Activated CD8-positive, alpha-beta T cell treated with anti-CD3 and anti-CD28 coated beads for 36 hours (primary cell): Measurements from ENCODE around the gene MRAP. TPM values are rescaled to one million over a fixed set of nuclear protein-coding genes. Genes with fewer than 3 reads are reported as not detected.

Source experiments
- ATAC-seq: fragments of 200-7000 bp; cut with Tn5 transposase; one replicate; pipeline ENCODE4 v1.10.0; 2021; ENCODE audit warnings: mild to moderate bottlenecking, moderate library complexity
- CTCF ChIA-PET: fragments of 350-600 bp; sonication (Branson Sonifier 250); formaldehyde crosslinking; loops from one replicate; lab custom pipeline; 2021; ENCODE audit warnings: antibody characterized with exemption; lab: Charles Lee
- POLR2A ChIA-PET: fragments of 350-600 bp; sonication (Branson Sonifier 250); formaldehyde crosslinking; loops from one replicate; lab custom pipeline; 2021; ENCODE audit warnings: antibody characterized with exemption; lab: Charles Lee
- DNase-seq: peaks from one replicate; pipeline ENCODE4 v3.0.0-alpha.2; 2020
- H3K27ac Mint-ChIP-seq: one replicate; pipeline ENCODE4 v1.8.0; 2021; ENCODE audit warnings: mild to moderate bottlenecking, mixed read lengths
- H3K27me3 Mint-ChIP-seq: one replicate; pipeline ENCODE4 v1.8.0; 2021; ENCODE audit warnings: mixed read lengths
- H3K36me3 Mint-ChIP-seq: one replicate; pipeline ENCODE4 v1.8.0; 2021; ENCODE audit warnings: low read depth, mixed read lengths
- H3K4me1 Mint-ChIP-seq: one replicate; pipeline ENCODE4 v1.8.0; 2021; ENCODE audit warnings: low read depth, mixed read lengths
- H3K4me3 Mint-ChIP-seq: one replicate; pipeline ENCODE4 v1.8.0; 2021; ENCODE audit warnings: mild to moderate bottlenecking, moderate library complexity, mixed read lengths
- H3K9me3 Mint-ChIP-seq: one replicate; pipeline ENCODE4 v1.8.0; 2021; ENCODE audit warnings: mixed read lengths
- intact Hi-C: fragments of 100-400 bp; cut with micrococcal nuclease; formaldehyde crosslinking; loops from one replicate; pipeline ENCODE4 v1.10.0; 2022
- total RNA-seq, 2 experiments: library from RNA; stranded (reverse); gene quantifications; one replicate each; pipeline ENCODE4 v1.2.3, GENCODE V29; 2021
- TF ChIP-seq, protein P1 (sequence below): fragments of 200-600 bp; IDR thresholded peaks from one replicate; pipeline ENCODE4 v1.8.0; 2022; ENCODE audit warnings: antibody characterized with exemption, mild to moderate bottlenecking

The MRAP gene
- total RNA-seq, 2 experiments from 2014 or later = not detected

DNA sequence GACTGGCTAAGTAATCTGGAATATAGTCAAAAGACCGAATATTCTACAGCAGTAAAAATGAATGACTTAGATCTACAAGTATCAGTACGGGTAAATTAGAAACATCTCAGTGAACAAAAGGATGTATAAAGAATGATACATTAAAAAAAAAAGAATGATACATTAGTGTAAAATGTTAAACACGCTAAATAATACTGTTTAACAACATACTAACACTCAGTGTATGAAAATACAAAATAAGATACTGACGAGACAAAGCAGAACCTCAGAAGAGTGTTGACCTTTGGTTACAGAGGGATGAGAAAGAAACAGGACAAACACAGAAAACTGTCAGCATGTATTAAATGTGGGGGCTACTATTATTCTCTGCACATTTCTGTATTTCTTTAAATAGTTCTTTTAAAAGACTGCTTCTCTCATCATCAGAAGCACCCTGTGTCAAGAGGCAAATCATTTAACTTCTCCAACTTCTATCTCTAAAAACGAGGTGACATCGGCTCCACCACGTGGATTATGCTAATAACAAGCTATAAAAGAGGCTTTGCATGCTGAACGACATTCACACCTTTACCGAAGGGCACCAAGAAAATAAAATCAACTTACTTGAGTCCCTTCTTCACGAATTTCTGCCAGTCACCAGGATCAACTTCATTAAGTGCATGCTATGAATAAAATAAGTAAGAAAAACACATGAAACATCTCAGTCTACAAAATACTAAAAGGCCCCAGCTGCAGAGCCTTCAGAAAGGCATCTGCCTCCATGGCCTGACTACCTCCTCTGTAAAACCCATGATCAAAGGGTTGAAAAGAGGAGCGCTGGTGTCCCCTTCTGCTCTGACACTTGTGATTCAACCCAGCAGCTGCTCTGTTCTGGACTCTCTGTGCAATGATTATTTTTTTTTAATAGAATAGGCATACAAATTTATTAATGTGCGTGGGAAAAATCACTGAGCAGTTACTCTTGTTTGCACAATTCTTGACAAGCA lies 42.5 kb downstream of the MRAP start:
- peaks cover 10% of the 10 kb centered on the region for H3K9me3 Mint-ChIP-seq
- H3K36me3 Mint-ChIP-seq = peaks cover 72% of the 10 kb centered on the region
- DNase-seq (no peak), ATAC-seq (no peak)
- ChIA-PET CTCF (no interaction called here), POLR2A (interaction anchor here (0.6 kb wide), 1 partner anchor 131 kb away, joined by 3 read pairs; no protein-coding TSS in a partner anchor)
- no peaks in the 10 kb centered on the region for H3K4me1 Mint-ChIP-seq
- H3K27me3 Mint-ChIP-seq = no peaks in the 10 kb centered on the region
- no peak overlapping the region for H3K27ac Mint-ChIP-seq
- intact Hi-C loops = no loop called here
- TF ChIP-seq, protein P1, sequence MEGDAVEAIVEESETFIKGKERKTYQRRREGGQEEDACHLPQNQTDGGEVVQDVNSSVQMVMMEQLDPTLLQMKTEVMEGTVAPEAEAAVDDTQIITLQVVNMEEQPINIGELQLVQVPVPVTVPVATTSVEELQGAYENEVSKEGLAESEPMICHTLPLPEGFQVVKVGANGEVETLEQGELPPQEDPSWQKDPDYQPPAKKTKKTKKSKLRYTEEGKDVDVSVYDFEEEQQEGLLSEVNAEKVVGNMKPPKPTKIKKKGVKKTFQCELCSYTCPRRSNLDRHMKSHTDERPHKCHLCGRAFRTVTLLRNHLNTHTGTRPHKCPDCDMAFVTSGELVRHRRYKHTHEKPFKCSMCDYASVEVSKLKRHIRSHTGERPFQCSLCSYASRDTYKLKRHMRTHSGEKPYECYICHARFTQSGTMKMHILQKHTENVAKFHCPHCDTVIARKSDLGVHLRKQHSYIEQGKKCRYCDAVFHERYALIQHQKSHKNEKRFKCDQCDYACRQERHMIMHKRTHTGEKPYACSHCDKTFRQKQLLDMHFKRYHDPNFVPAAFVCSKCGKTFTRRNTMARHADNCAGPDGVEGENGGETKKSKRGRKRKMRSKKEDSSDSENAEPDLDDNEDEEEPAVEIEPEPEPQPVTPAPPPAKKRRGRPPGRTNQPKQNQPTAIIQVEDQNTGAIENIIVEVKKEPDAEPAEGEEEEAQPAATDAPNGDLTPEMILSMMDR = no peak
- no peak overlapping the region for H3K4me3 Mint-ChIP-seq

DNA sequence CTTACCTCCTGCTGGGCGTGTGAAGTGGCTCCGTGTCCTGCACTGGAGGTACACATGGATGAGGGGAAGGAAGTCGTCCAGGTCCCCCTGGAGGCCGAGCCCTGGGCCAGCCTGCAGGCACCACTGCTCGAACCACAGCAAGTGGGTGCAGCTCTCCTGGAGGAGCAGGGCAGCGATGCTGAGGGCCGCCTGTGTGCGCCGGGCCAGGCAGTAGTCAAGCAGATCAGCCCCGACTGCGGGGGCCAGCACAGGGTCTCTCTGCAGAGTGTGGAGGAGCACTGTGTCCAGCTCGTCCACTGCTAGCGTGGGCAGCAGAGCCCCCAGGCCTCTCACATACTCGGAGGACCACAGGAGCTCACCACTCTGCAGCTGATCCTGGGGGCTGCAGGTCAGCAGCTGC lies 48.3 kb downstream of the MRAP start:
- Mint-ChIP-seq H3K27ac (no peak overlapping the region), H3K4me1 (no peaks in the 10 kb centered on the region), H3K36me3 (peaks cover 77% of the 10 kb centered on the region), H3K27me3 (no peaks in the 10 kb centered on the region), H3K9me3 (peaks cover 10% of the 10 kb centered on the region), H3K4me3 (no peak overlapping the region)
- no peak for ATAC-seq
- TF ChIP-seq, protein P1 = no peak
- intact Hi-C loops = no loop called here
- CTCF ChIA-PET = no interaction called here
- POLR2A ChIA-PET = interaction anchor here (1.5 kb wide), 1 partner anchor 13 kb away, joined by 4 read pairs; no protein-coding TSS in a partner anchor
- no peak for DNase-seq

DNA sequence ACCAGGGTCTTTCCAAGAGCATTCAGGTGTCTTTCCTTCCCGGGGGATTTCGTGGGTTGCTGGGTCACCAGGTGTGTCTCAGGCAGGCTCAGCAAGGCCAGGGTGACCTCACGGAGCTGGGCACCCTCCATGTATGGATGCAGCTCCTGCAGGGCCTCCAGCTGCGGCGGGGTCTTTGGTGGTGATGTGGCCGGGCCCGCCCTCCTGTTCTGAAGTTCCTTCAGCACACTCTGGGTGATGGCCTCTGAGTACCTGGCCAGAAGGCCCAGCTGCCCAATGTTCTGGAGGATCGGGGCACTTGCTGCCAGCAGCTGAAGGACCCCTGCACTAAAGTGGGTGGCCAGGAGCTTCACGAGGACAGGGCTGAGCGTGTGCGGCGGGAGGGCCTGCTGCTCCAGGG lies 48.7 kb downstream of the MRAP start:
- TF ChIP-seq, protein P1 = no peak
- no peaks in the 10 kb centered on the region for H3K27me3 Mint-ChIP-seq
- ChIA-PET POLR2A (no interaction called here), CTCF (no interaction called here)
- intact Hi-C loops = no loop called here
- ATAC-seq (no peak), DNase-seq (no peak)
- H3K27ac Mint-ChIP-seq = no peak overlapping the region
- H3K36me3 Mint-ChIP-seq = peaks cover 80% of the 10 kb centered on the region
- H3K4me1 Mint-ChIP-seq = no peaks in the 10 kb centered on the region
- peaks cover 10% of the 10 kb centered on the region for H3K9me3 Mint-ChIP-seq
- no peak overlapping the region for H3K4me3 Mint-ChIP-seq

DNA sequence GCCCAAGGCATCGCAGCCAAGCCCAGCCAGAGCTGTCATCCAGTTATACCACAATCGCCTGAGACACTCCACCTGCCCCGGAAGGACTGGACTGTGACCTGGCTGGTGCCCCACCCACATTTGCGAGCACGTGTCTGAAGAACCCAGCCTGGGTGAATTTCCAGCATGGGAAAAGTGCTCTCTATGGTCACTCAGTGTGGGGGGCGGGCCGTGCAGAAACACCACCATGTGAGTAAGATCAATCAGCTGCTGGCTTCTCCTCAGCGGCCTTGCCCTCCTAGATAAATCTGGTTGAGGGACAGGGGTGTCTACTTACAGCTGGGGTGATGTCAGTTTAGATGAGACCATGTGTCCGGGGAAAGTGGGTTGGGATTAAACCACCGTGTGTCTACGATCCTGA lies 49.3 kb downstream of the MRAP start:
- ChIA-PET POLR2A (no interaction called here), CTCF (no interaction called here)
- no peak overlapping the region for H3K4me3 Mint-ChIP-seq
- TF ChIP-seq, protein P1 = no peak
- DNase-seq = no peak
- H3K4me1 Mint-ChIP-seq = no peaks in the 10 kb centered on the region
- H3K36me3 Mint-ChIP-seq = peaks cover 83% of the 10 kb centered on the region
- intact Hi-C loops = no loop called here
- peaks cover 10% of the 10 kb centered on the region for H3K9me3 Mint-ChIP-seq
- no peak for ATAC-seq
- H3K27me3 Mint-ChIP-seq = no peaks in the 10 kb centered on the region
- H3K27ac Mint-ChIP-seq = no peak overlapping the region

DNA sequence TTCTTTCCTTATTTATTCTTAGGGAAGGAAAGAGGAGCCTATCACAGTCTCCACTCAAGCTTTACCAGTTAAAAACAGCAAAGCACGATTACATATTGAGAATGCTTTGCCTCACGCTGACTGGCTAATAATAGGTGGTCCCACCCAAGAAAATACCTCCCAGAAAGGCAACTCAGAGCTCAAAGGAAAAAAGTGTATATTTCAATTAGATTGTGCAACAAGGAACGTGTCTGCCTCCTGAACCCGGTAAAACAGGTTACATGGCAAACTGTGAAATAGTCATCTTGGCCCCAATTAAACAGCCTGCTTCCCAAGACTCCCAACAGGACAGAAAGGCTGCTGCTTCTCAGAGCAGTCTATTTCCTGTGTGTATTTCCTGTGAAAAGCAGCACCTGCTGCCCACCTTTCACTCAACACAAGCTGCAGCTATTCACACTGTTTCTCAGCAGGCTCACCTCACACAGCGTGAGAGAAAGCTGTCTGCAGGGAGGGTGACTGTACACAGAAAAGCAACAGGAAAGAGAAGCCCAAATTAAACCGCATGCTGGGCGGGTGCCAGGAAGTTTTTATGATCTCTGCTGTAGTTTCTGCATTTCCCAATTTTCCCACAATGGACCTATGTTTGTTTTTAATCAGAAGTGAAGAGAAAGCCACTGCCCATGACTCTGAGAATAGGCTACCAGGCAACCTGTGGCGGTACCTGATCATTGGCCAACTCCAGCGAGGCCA lies 50.1 kb downstream of the MRAP start:
- intact Hi-C loops = no loop called here
- no peaks in the 10 kb centered on the region for H3K4me1 Mint-ChIP-seq
- ChIA-PET CTCF (no interaction called here), POLR2A (no interaction called here)
- H3K4me3 Mint-ChIP-seq = no peak overlapping the region
- H3K27ac Mint-ChIP-seq = no peak overlapping the region
- no peak for ATAC-seq
- TF ChIP-seq, protein P1 = no peak
- peaks cover 83% of the 10 kb centered on the region for H3K36me3 Mint-ChIP-seq
- DNase-seq = no peak
- H3K9me3 Mint-ChIP-seq = peaks cover 10% of the 10 kb centered on the region
- H3K27me3 Mint-ChIP-seq = no peaks in the 10 kb centered on the region
